ENCODE results near the gene BAIAP2L2. TPM values are rescaled to one million over a fixed set of nuclear protein-coding genes. Genes with fewer than 3 reads are reported as not detected.

BAIAP2L2 gene
- total RNA-seq, 1 experiment from 2014 or later = 2.3 TPM

GRCh38 chr22:38056969-38057891 is 53.3 kb downstream of the BAIAP2L2 start, which contains the start of gene PICK1:
Gene PICK1 (plus strand): TSS chr22:38057404. CDS start chr22:38057810, 406 bp downstream.
- Histone ChIP-seq H2BK5ac (ENCODE audit: insufficient read length, low read length) (no peak within 1 kb of the TSS), H3T11ph (ENCODE audit: low read length) (no peak within 1 kb of the TSS), H3K23me2 (ENCODE audit: insufficient read length, low read depth, low read length, poor library complexity, severe bottlenecking) (peaks cover 11% of the 10 kb centered on the region), H3K9ac (ENCODE audit: extremely low read depth, insufficient read length, low read length) (peak within 1 kb of the TSS; percentile 78), H3K14ac (ENCODE audit: insufficient read depth, low read length) (peak within 1 kb of the TSS; percentile 99; the same call in 1 of the 2 replicates), H3K27ac (ENCODE audit: insufficient read length, low read depth, low read length) (peak within 1 kb of the TSS; percentile 77), H3K23ac (ENCODE audit: insufficient read length, low read depth, low read length) (no peak within 1 kb of the TSS), H2AK5ac (ENCODE audit: insufficient read length, low read length) (no peak within 1 kb of the TSS), H3K4me2 (ENCODE audit: insufficient read depth, insufficient read length, low read length) (peak within 1 kb of the TSS; percentile 77), H4K91ac (ENCODE audit: insufficient read length, low read depth, low read length) (no peak within 1 kb of the TSS), H4K20me1 (ENCODE audit: control insufficient read depth, insufficient read depth, insufficient read length) (no peaks in the 10 kb centered on the region), H3K4ac (ENCODE audit: low read depth, low read length) (no peak within 1 kb of the TSS), H2BK15ac (ENCODE audit: low read depth, low read length) (no peak within 1 kb of the TSS), H3K56ac (ENCODE audit: insufficient read length, low read depth, low read length) (no peak within 1 kb of the TSS), H3K79me2 (ENCODE audit: insufficient read depth, low read length) (no peaks in the 10 kb centered on the region), H3K4me1 (ENCODE audit: insufficient read depth, low read length) (peaks cover 2% of the 10 kb centered on the region; the same call in 1 of the 2 replicates), H4K5ac (ENCODE audit: insufficient read length, low read depth, low read length) (no peak within 1 kb of the TSS), H3K18ac (ENCODE audit: insufficient read length, low read depth, low read length) (peak within 1 kb of the TSS; percentile 99), H3K27me3 (ENCODE audit: insufficient read depth, low read length) (no peaks in the 10 kb centered on the region), H4K8ac (replicated peaks; ENCODE audit: insufficient read length, low read depth, low read length) (no peak within 1 kb of the TSS), H3K79me1 (ENCODE audit: insufficient read depth, low read depth, low read length, poor library complexity, severe bottlenecking) (no peaks in the 10 kb centered on the region), H2BK20ac (ENCODE audit: low read depth, low read length, poor library complexity, severe bottlenecking) (no peak within 1 kb of the TSS), H2AFZ (ENCODE audit: low read length) (peak within 1 kb of the TSS; percentile 99), H2BK120ac (ENCODE audit: low read depth, low read length, poor library complexity, severe bottlenecking) (peak within 1 kb of the TSS; percentile 62), H3K9me3 (ENCODE audit: control insufficient read depth, low read depth, low read length) (no peaks in the 10 kb centered on the region), H2BK12ac (ENCODE audit: insufficient read length, low read depth, low read length) (no peak within 1 kb of the TSS)
- H3K36me3 Mint-ChIP-seq (ENCODE audit: insufficient read depth in 1 of 3, low read depth in 3 of 3) = peaks cover 5 to 28% (median 23%) of the 10 kb centered on the region in 3 experiments; a peak in 6 of 7 replicates
- DNase-seq = peak; percentile 94
- H3K9me3 Mint-ChIP-seq = no peaks in the 10 kb centered on the region
- H3K4me1 Mint-ChIP-seq = peaks cover 9 to 12% of the 10 kb centered on the region in 2 experiments
- 0 out of 3 replicates have a peak, but pooled peaks have one; percentile 11 for TF ChIP-seq CTCF (conservative IDR thresholded peaks at IDR 0.05)
- H3K27ac Mint-ChIP-seq = peak within 1 kb of the TSS; percentile 99 to 100 (median 100)
- WGBS (ENCODE audit: extremely low coverage, insufficient read length, low lambda C conversion rate) = no CpG with 5 or more reads among the region's 47 CpGs
- peak within 1 kb of the TSS; percentile 93 to 95 for H3K4me3 Mint-ChIP-seq
- H3K27me3 Mint-ChIP-seq (ENCODE audit: low read depth) = peaks cover 14% of the 10 kb centered on the region

Measured in H9 (cell line).